PC-9 (cell line): Measurements from ENCODE around the gene NAT16. TPM values are rescaled to one million over a fixed set of nuclear protein-coding genes. Genes with fewer than 3 reads are reported as not detected.
A peak's percentile ranks its signal among the peaks of the same experiment; 100 is the strongest.

Experiments used
- BruUV-seq: library from RNA; stranded (reverse); fragments of 400-500 nt; replicated peaks from 2 replicates; lab custom pipeline; 2021; lab: Mats Ljungman, UMichigan
- CTCF ChIA-PET: fragments of 300-600 bp; sonication (Branson Sonifier 250); formaldehyde crosslinking; loops from one replicate; lab custom pipeline; 2022; ENCODE audit warnings: antibody characterized with exemption; lab: Charles Lee
- POLR2A ChIA-PET: fragments of 300-600 bp; sonication (Branson Sonifier 250); formaldehyde crosslinking; loops from one replicate; lab custom pipeline; 2022; ENCODE audit warnings: antibody characterized with exemption; ENCODE audit not compliant: unreplicated experiment; lab: Charles Lee
- DNase-seq, 2 experiments: peaks; one replicate each; pipeline versions ENCODE4 v3.0.0 to v3.0.0-alpha.2; 2015 to 2022; ENCODE audit warnings: mixed read lengths in 1 of 2
- H2AFZ ChIP-seq: fragments of 200-600 bp; sonication (generic); 2 replicates; pipeline ENCODE4 v1.8.1; 2017; ENCODE audit warnings: antibody characterized with exemption
- H3F3A ChIP-seq: fragments of 200-600 bp; sonication (generic); 2 replicates; pipeline ENCODE4 v1.8.1; 2017; ENCODE audit warnings: antibody characterized with exemption, mild to moderate bottlenecking, low read depth; ENCODE audit not compliant: insufficient read depth
- H3K27ac ChIP-seq: fragments of 200-600 bp; sonication (generic); 2 replicates; pipeline ENCODE4 v1.6.1; 2016; ENCODE audit warnings: mixed run types
- H3K27me3 ChIP-seq: fragments of 200-600 bp; sonication (generic); 2 replicates; pipeline ENCODE4 v1.6.1; 2016; ENCODE audit warnings: low read depth, mixed run types; ENCODE audit not compliant: insufficient read depth
- H3K36me3 ChIP-seq: fragments of 200-600 bp; sonication (generic); 2 replicates; pipeline ENCODE4 v1.6.1; 2016; ENCODE audit warnings: low read depth, mixed run types
- H3K4me1 ChIP-seq: fragments of 200-600 bp; sonication (generic); replicated peaks from 2 replicates; pipeline ENCODE4 v1.6.1; 2016; ENCODE audit warnings: mixed run types; ENCODE audit not compliant: insufficient read depth
- H3K4me2 ChIP-seq: fragments of 200-600 bp; sonication (generic); 2 replicates; pipeline ENCODE4 v1.6.1; 2017; ENCODE audit warnings: mixed run types
- H3K4me3 ChIP-seq: fragments of 200-600 bp; sonication (generic); 2 replicates; pipeline ENCODE4 v1.6.1; 2016; ENCODE audit warnings: mixed run types
- H3K79me2 ChIP-seq: fragments of 200-600 bp; sonication (generic); 2 replicates; pipeline ENCODE4 v1.6.1; 2017; ENCODE audit warnings: low read depth, mixed run types
- H3K9me2 ChIP-seq: fragments of 200-600 bp; sonication (generic); 2 replicates; pipeline ENCODE4 v1.8.1; 2017; ENCODE audit warnings: mild to moderate bottlenecking; ENCODE audit not compliant: insufficient read depth
- H3K9me3 ChIP-seq: fragments of 200-600 bp; sonication (generic); 2 replicates; pipeline ENCODE4 v1.8.1; 2016; ENCODE audit warnings: low read depth; ENCODE audit not compliant: insufficient read depth
- H4K20me1 ChIP-seq: fragments of 200-600 bp; sonication (generic); 2 replicates; pipeline ENCODE4 v1.8.1; 2017; ENCODE audit not compliant: insufficient read depth
- EZH2 ChIP-seq: fragments of 200-600 bp; sonication (generic); IDR thresholded peaks from 2 replicates; pipeline ENCODE4 v1.8.0; 2017; ENCODE audit warnings: antibody characterized with exemption, low read depth
- intact Hi-C: fragments of 100-400 bp; cut with micrococcal nuclease; formaldehyde crosslinking; loops from one replicate; pipeline ENCODE4 v1.10.0; 2022; ENCODE audit not compliant: unreplicated experiment
- total RNA-seq: library from RNA; stranded (reverse); gene quantifications from 2 replicates; pipeline ENCODE4 v1.2.3, GENCODE V29; 2021
- TF ChIP-seq, protein P1 (sequence below): fragments of 200-600 bp; sonication (generic); conservative IDR thresholded peaks from 2 replicates; pipeline ENCODE4 v1.6.1; 2017; ENCODE audit warnings: mixed run types, antibody characterized with exemption, mild to moderate bottlenecking, moderate library complexity

The NAT16 gene
- total RNA-seq, 1 experiment from 2014 or later, result not detected

DNA sequence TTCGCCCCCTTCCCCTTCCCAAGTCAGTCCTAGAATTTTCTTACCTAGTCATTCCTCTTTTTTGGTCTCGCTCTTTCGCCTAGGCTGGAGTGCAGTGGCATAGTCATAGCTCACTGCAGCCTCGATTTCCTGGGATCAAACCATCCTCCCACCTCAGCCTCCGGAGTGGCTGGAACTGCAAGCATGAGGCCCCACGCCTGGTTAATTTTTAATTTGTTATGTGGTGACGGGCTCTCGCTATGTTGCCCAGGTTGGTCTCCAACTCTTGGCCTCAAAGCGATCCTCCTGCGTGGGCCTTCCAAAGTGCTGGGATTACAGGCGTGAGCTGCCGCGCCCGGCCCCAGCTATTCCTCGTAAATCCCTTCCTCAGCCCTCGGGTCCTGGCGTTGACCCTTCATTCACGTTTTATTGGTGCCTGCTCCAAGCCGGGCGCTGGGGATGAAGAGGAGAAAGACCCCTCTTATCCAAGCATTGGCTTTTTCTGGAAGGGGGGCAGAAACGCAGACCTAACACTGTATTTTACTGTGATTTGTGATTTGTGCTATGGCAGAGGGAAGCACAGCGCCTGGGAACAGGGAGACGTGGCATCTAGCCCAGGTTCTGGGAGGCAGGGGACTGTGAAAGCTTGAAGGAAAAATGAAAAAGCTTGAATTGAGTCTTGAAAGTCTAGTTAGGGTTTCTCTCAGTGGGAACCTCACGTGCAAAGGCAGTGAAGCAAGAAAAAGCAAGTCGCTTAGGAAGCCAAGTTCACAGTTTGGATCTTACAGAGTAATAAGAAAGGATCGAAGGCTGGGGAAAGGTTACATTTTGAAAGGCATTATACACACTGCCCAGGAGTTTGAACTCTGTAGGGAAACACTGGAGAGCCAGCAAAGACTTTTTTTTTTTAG is 38.4 kb upstream of the NAT16 start:
- Histone ChIP-seq H3K79me2 (peaks cover 38% of the 10 kb centered on the region), H3K4me3 (peak overlapping the region; percentile 82), H3K27me3 (no peaks in the 10 kb centered on the region), H3K4me1 (0 out of 2 replicates have a peak, but pooled peaks cover 12% of the 10 kb centered on the region), H3K9me3 (no peaks in the 10 kb centered on the region), H3K4me2 (peak overlapping the region; percentile 83), H3K9me2 (no peaks in the 10 kb centered on the region), H3F3A (no peaks in the 10 kb centered on the region), H3K36me3 (no peaks in the 10 kb centered on the region), H2AFZ (peak overlapping the region; percentile 94), H4K20me1 (no peaks in the 10 kb centered on the region; the same call in 1 of the 2 replicates), H3K27ac (no peak overlapping the region)
- TF ChIP-seq, protein P1, sequence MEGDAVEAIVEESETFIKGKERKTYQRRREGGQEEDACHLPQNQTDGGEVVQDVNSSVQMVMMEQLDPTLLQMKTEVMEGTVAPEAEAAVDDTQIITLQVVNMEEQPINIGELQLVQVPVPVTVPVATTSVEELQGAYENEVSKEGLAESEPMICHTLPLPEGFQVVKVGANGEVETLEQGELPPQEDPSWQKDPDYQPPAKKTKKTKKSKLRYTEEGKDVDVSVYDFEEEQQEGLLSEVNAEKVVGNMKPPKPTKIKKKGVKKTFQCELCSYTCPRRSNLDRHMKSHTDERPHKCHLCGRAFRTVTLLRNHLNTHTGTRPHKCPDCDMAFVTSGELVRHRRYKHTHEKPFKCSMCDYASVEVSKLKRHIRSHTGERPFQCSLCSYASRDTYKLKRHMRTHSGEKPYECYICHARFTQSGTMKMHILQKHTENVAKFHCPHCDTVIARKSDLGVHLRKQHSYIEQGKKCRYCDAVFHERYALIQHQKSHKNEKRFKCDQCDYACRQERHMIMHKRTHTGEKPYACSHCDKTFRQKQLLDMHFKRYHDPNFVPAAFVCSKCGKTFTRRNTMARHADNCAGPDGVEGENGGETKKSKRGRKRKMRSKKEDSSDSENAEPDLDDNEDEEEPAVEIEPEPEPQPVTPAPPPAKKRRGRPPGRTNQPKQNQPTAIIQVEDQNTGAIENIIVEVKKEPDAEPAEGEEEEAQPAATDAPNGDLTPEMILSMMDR, result no peak
- no peak for TF ChIP-seq EZH2
- ChIA-PET POLR2A (interaction anchor here (0.6 to 1.7 kb wide), 11 partner anchors 14 to 790 kb away, joined by 3 to 61 read pairs (median 3); partner anchors contain the start of genes SERPINE1 and ZCWPW1), CTCF (interaction anchor here (0.8 to 1.7 kb wide), 4 partner anchors 26 to 74 kb away, joined by 3 to 22 read pairs (median 8); partner anchors contain the start of gene FIS1)
- intact Hi-C loops, result loop anchor here (1.0 kb wide), 2 partner anchors 14 to 26 kb away; no protein-coding TSS in a partner anchor
- BruUV-seq, result TSS peak; percentile 51
- DNase-seq, result no peak

DNA sequence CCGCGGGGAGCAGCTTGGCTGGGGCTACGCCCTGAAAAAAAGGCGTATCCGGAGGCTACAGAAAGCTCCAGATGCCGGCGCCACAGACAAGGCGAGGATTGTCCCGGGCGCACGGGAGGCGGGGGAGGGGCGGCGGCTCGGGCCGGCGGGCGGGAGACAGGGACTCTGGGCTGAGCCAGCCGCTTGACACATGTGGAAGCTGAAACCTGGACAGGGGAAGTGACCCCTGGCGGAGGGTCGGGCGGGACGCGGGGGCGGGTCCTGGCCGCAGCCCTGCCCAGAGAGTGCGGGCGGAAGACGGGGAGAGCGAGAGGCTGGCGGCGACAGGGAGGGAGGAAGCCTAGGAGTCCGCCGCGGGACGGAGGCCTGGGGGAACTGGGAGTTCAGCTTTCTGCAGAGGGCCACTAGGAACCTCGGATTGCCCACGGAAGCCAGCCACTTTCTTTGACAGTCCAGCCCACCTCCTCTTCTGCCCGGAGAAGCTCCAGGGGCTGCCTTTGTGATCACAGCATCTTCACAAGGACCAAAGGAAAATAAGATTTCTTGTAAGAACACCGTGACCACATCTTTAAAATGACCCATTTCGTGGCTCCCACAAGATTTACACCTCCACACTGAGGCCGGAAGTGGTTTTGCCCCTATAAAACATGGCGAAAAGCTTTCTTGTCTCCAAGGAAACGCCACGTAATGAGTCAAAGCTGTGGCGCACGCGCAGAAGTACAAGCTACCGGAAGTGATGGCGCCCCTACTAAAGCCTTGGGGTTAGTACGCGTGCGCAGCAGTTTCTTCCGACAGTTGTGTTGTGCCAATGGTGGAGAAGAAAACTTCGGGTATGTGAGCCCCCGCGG is 37.5 kb upstream of the NAT16 start, which contains the start of the genes PLOD3 and ZNHIT1:
PLOD3 (minus strand) TSS at position 194 of the 848 bp plus-strand sequence. CDS start 307 bp downstream, outside the sequence.
ZNHIT1 (plus strand) TSS at position 778 of the 848 bp plus-strand sequence; CDS start at position 809, 31 bp downstream.
- peak; percentile 92 to 95 for DNase-seq
- TF ChIP-seq, protein P1, result no peak
- TF ChIP-seq EZH2, result no peak
- intact Hi-C loops, result loop anchor here (1.0 kb wide), 3 partner anchors 15 to 35 kb away; no protein-coding TSS in a partner anchor
- no peaks in the 10 kb centered on the region for H3K36me3 ChIP-seq
- CTCF ChIA-PET, result interaction anchor here (0.5 to 1.7 kb wide), 10 partner anchors 17 to 492 kb away, joined by 3 to 22 read pairs (median 6); partner anchors contain the start of genes FIS1, IFT22 and VGF
- H2AFZ ChIP-seq, result peak within 1 kb of the TSS; percentile 94
- no peaks in the 10 kb centered on the region for H3F3A ChIP-seq
- peak within 1 kb of the TSS; percentile 83 for H3K4me2 ChIP-seq
- H4K20me1 ChIP-seq, result no peaks in the 10 kb centered on the region; the same call in 1 of the 2 replicates
- H3K9me2 ChIP-seq, result no peaks in the 10 kb centered on the region
- peak within 1 kb of the TSS; percentile 80 for H3K27ac ChIP-seq
- H3K4me1 ChIP-seq, result 0 out of 2 replicates have a peak, but pooled peaks cover 12% of the 10 kb centered on the region
- H3K9me3 ChIP-seq, result no peaks in the 10 kb centered on the region
- peaks cover 38% of the 10 kb centered on the region for H3K79me2 ChIP-seq
- H3K4me3 ChIP-seq, result peak within 1 kb of the TSS; percentile 82
- POLR2A ChIA-PET, result interaction anchor here (0.6 to 1.7 kb wide), 15 partner anchors 12 to 789 kb away, joined by 3 to 61 read pairs (median 5); partner anchors contain the start of genes SERPINE1 and ZCWPW1
- H3K27me3 ChIP-seq, result no peaks in the 10 kb centered on the region
- BruUV-seq, result no TSS peak
